ENCODE results near the gene CTSV.
"Not testable (repeated sequence)": the region's sequence is repeated elsewhere in the genome, so short reads cannot be mapped to it uniquely, and the experiment has no call there.

Gene CTSV

DNA sequence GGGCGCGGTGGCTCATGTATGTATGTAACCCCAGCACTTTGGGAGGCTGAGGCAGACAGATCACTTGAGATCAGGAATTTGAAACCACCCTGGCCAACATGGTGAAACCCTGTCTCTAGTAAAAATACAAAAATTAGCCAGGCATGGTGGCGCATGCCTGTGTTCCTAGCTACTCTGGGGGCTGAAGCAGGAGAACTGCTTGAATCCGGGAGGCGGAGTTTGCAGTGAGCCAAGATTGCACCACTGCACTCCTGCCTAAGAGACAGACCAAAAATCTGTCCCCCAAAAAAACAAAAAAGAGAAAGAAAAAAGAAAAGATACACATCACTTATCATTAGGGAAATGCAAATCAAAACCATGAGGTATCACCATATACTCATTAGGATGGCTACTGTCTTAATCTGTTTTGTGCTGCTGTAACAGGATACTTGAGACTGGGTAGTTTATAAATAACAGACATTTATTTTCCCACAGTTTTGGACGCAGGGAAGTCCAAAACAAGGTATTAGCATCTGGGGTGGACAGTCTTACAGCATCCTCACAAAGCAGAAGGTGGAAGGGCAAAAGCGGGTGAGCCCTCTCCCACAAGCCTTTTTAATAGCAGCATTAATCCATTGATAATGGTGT is 55.3 kb downstream of the CTSV start:
- DNase-seq (ENCODE audit: low spot score); in situ Hi-C loops (cut with MboI; ENCODE audit: low sequenced_read_pairs, unreplicated experiment): not testable (repeated sequence)

Measured in GM13976 (cell line).